ENCODE results near the gene CCDC90B.

GRCh38 chr11:83317757-83318690 is 31.9 kb upstream of the CCDC90B start:
- TF ChIP-seq CTCF (IDR thresholded peaks at IDR 0.05; ENCODE audit: low read length) (no peak), EZH2 (IDR thresholded peaks at IDR 0.05; ENCODE audit: borderline replicate concordance, low read length) (no peak)
